ENCODE results near the gene ZNF581.

Gene ZNF581

GRCh38 chr19:55678121-55678671 lies 34.7 kb downstream of the ZNF581 start:
- H3K36me3 Mint-ChIP-seq (ENCODE audit: low read depth), result peaks cover 21% of the 10 kb centered on the region
- no peaks in the 10 kb centered on the region for H3K9me3 Mint-ChIP-seq
- no peak overlapping the region for H3K4me3 Mint-ChIP-seq
- H3K27me3 Mint-ChIP-seq (ENCODE audit: low read depth), result no peaks in the 10 kb centered on the region
- no peak overlapping the region for H3K27ac Mint-ChIP-seq
- H3K4me1 Mint-ChIP-seq (ENCODE audit: low read depth), result peaks cover 38% of the 10 kb centered on the region

GRCh38 chr19:55679343-55680257 lies 36.2 kb downstream of the ZNF581 start:
- Mint-ChIP-seq H3K9me3 (no peaks in the 10 kb centered on the region), H3K36me3 (ENCODE audit: low read depth) (peaks cover 26% of the 10 kb centered on the region), H3K4me1 (ENCODE audit: low read depth) (peaks cover 29% of the 10 kb centered on the region), H3K4me3 (no peak overlapping the region), H3K27ac (peak overlapping the region; percentile 13), H3K27me3 (ENCODE audit: low read depth) (no peaks in the 10 kb centered on the region)

GRCh38 chr19:55680339-55681130 lies 37.1 kb downstream of the ZNF581 start:
- no peak overlapping the region for H3K4me3 Mint-ChIP-seq
- H3K27ac Mint-ChIP-seq, result no peak overlapping the region
- H3K9me3 Mint-ChIP-seq, result no peaks in the 10 kb centered on the region
- H3K27me3 Mint-ChIP-seq (ENCODE audit: low read depth), result no peaks in the 10 kb centered on the region
- H3K4me1 Mint-ChIP-seq (ENCODE audit: low read depth), result peaks cover 28% of the 10 kb centered on the region
- H3K36me3 Mint-ChIP-seq (ENCODE audit: low read depth), result peaks cover 24% of the 10 kb centered on the region

GRCh38 chr19:55681131-55682092 lies 38.0 kb downstream of the ZNF581 start:
- peaks cover 22% of the 10 kb centered on the region for H3K4me1 Mint-ChIP-seq (ENCODE audit: low read depth)
- no peak overlapping the region for H3K27ac Mint-ChIP-seq
- H3K27me3 Mint-ChIP-seq (ENCODE audit: low read depth), result no peaks in the 10 kb centered on the region
- no peak overlapping the region for H3K4me3 Mint-ChIP-seq
- peaks cover 29% of the 10 kb centered on the region for H3K36me3 Mint-ChIP-seq (ENCODE audit: low read depth)
- H3K9me3 Mint-ChIP-seq, result no peaks in the 10 kb centered on the region

GRCh38 chr19:55683449-55684261 lies 40.2 kb downstream of the ZNF581 start:
- Mint-ChIP-seq H3K36me3 (ENCODE audit: low read depth) (peaks cover 17% of the 10 kb centered on the region), H3K4me3 (no peak overlapping the region), H3K27me3 (ENCODE audit: low read depth) (no peaks in the 10 kb centered on the region), H3K4me1 (ENCODE audit: low read depth) (peaks cover 9% of the 10 kb centered on the region), H3K9me3 (no peaks in the 10 kb centered on the region), H3K27ac (no peak overlapping the region)

- H3K27ac Mint-ChIP-seq, result no peak overlapping the region
- no peak overlapping the region for H3K4me3 Mint-ChIP-seq
- peaks cover 3% of the 10 kb centered on the region for H3K4me1 Mint-ChIP-seq (ENCODE audit: low read depth)
- H3K36me3 Mint-ChIP-seq (ENCODE audit: low read depth), result peaks cover 14% of the 10 kb centered on the region
- no peaks in the 10 kb centered on the region for H3K27me3 Mint-ChIP-seq (ENCODE audit: low read depth)
- no peaks in the 10 kb centered on the region for H3K9me3 Mint-ChIP-seq
Observed at GRCh38 chr19:55684946-55685681, 41.7 kb downstream of the ZNF581 start.

GRCh38 chr19:55685776-55686175 lies 42.3 kb downstream of the ZNF581 start:
- Mint-ChIP-seq H3K4me1 (ENCODE audit: low read depth) (peaks cover 2% of the 10 kb centered on the region), H3K27ac (no peak overlapping the region), H3K9me3 (no peaks in the 10 kb centered on the region), H3K4me3 (no peak overlapping the region), H3K36me3 (ENCODE audit: low read depth) (peaks cover 14% of the 10 kb centered on the region), H3K27me3 (ENCODE audit: low read depth) (no peaks in the 10 kb centered on the region)

GRCh38 chr19:55686311-55687050 lies 43.0 kb downstream of the ZNF581 start:
- Mint-ChIP-seq H3K27ac (no peak overlapping the region), H3K27me3 (ENCODE audit: low read depth) (no peaks in the 10 kb centered on the region), H3K4me1 (ENCODE audit: low read depth) (peaks cover 2% of the 10 kb centered on the region), H3K36me3 (ENCODE audit: low read depth) (peaks cover 14% of the 10 kb centered on the region), H3K4me3 (no peak overlapping the region), H3K9me3 (no peaks in the 10 kb centered on the region)

- Mint-ChIP-seq H3K36me3 (ENCODE audit: low read depth) (peaks cover 12% of the 10 kb centered on the region), H3K4me3 (no peak overlapping the region), H3K4me1 (ENCODE audit: low read depth) (peaks cover 2% of the 10 kb centered on the region), H3K9me3 (no peaks in the 10 kb centered on the region), H3K27ac (no peak overlapping the region), H3K27me3 (ENCODE audit: low read depth) (no peaks in the 10 kb centered on the region)
Observed at GRCh38 chr19:55687281-55688201, 44.1 kb downstream of the ZNF581 start.

- Mint-ChIP-seq H3K36me3 (ENCODE audit: low read depth) (peaks cover 10% of the 10 kb centered on the region), H3K27me3 (ENCODE audit: low read depth) (no peaks in the 10 kb centered on the region), H3K9me3 (no peaks in the 10 kb centered on the region), H3K4me3 (no peak overlapping the region), H3K4me1 (ENCODE audit: low read depth) (peaks cover 2% of the 10 kb centered on the region), H3K27ac (no peak overlapping the region)
Observed at GRCh38 chr19:55688422-55689218, 45.2 kb downstream of the ZNF581 start.
